Measurements from ENCODE around the gene GLIS1. TPM values are rescaled to one million over a fixed set of nuclear protein-coding genes. Genes with fewer than 3 reads are reported as not detected.

The GLIS1 gene
- 3.0 TPM for total RNA-seq

GRCh38 chr1:53739109-53739681, at the start of gene GLIS1:
Gene GLIS1 (minus strand): TSS chr1:53739164. CDS start chr1:53738064, 1,100 bp downstream.

GRCh38 chr1:53459321-53460175, 279.4 kb downstream of the GLIS1 start, which contains the start of gene DMRTB1:
Gene DMRTB1 (plus strand): TSS chr1:53459399. CDS start chr1:53459454, 55 bp downstream.

Small RNAs within 50 kb of the gene (small RNA-seq; reads per million reads assigned to genes)
- gene RF00418 (ENCODE audit: low replicate concordance) (not detected), gene RNU7-95P (ENCODE audit: low replicate concordance) (not detected)

Other genes with a start within 250 kb of the GLIS1 start
- gene NDC1, start 99.1 kb upstream of the GLIS1 start, total RNA-seq: 21.1 TPM
- 21.4 TPM for gene YIPF1, start 150.6 kb upstream of the GLIS1 start, total RNA-seq
- 8.6 TPM for gene DIO1, start 155.0 kb upstream of the GLIS1 start, total RNA-seq
- gene IFT25, start 206.5 kb upstream of the GLIS1 start, total RNA-seq: 29.0 TPM
- 19.9 TPM for gene LRRC42, start 207.2 kb upstream of the GLIS1 start, total RNA-seq

Measured in metanephros (tissue), 2 donors.